Activated T-helper 17 cell treated with anti-CD3 and anti-CD28 coated beads, Interleukin-2, amount 50 U/mL, for 72 hours (primary cell): ENCODE measurements around the gene TCEA2. TPM values are rescaled to one million over a fixed set of nuclear protein-coding genes. Genes with fewer than 3 reads are reported as not detected.

ENCODE experiments used
- ATAC-seq: fragments of 150-1000 bp; cut with Tn5 transposase; replicated peaks from 2 replicates; pipeline ENCODE4 v1.10.0; 2021; ENCODE audit warnings: mild to moderate bottlenecking, moderate library complexity
- H3K27ac Mint-ChIP-seq: one replicate; pipeline ENCODE4 v1.8.0; 2022; ENCODE audit warnings: mixed read lengths
- H3K27me3 Mint-ChIP-seq: one replicate; pipeline ENCODE4 v1.8.0; 2022; ENCODE audit warnings: mixed read lengths
- H3K36me3 Mint-ChIP-seq: one replicate; pipeline ENCODE4 v1.8.0; 2022; ENCODE audit warnings: low read depth, mild to moderate bottlenecking, mixed read lengths
- H3K4me1 Mint-ChIP-seq: one replicate; pipeline ENCODE4 v1.8.0; 2022; ENCODE audit warnings: mixed read lengths
- H3K4me3 Mint-ChIP-seq: one replicate; pipeline ENCODE4 v1.8.0; 2022; ENCODE audit warnings: mild to moderate bottlenecking, mixed read lengths
- H3K9me3 Mint-ChIP-seq: one replicate; pipeline ENCODE4 v1.8.0; 2022; ENCODE audit warnings: mixed read lengths
- total RNA-seq, 2 donors: library from RNA; stranded (reverse); gene quantifications; one replicate each; pipeline ENCODE4 v1.2.3, GENCODE V29; 2022

TCEA2 gene
- total RNA-seq, 2 donors from 2014 or later = 52.0 to 79.9 TPM

- no peaks in the 10 kb centered on the region for H3K27me3 Mint-ChIP-seq
- no peaks in the 10 kb centered on the region for H3K9me3 Mint-ChIP-seq
- no peak overlapping the region for H3K4me3 Mint-ChIP-seq
- peaks cover 23% of the 10 kb centered on the region for H3K36me3 Mint-ChIP-seq
- H3K4me1 Mint-ChIP-seq = peaks cover 6% of the 10 kb centered on the region
- no peak for ATAC-seq
- H3K27ac Mint-ChIP-seq = peak overlapping the region; percentile 30
These were observed 9.6 kb downstream of the TCEA2 start for GRCh38 chr20:64072498-64073063.

GRCh38 chr20:64073476-64074183 lies 10.6 kb downstream of the TCEA2 start:
- Mint-ChIP-seq H3K4me3 (no peak overlapping the region), H3K27me3 (no peaks in the 10 kb centered on the region), H3K4me1 (no peaks in the 10 kb centered on the region), H3K9me3 (no peaks in the 10 kb centered on the region), H3K27ac (no peak overlapping the region), H3K36me3 (peaks cover 29% of the 10 kb centered on the region)
- no peak for ATAC-seq

DNA sequence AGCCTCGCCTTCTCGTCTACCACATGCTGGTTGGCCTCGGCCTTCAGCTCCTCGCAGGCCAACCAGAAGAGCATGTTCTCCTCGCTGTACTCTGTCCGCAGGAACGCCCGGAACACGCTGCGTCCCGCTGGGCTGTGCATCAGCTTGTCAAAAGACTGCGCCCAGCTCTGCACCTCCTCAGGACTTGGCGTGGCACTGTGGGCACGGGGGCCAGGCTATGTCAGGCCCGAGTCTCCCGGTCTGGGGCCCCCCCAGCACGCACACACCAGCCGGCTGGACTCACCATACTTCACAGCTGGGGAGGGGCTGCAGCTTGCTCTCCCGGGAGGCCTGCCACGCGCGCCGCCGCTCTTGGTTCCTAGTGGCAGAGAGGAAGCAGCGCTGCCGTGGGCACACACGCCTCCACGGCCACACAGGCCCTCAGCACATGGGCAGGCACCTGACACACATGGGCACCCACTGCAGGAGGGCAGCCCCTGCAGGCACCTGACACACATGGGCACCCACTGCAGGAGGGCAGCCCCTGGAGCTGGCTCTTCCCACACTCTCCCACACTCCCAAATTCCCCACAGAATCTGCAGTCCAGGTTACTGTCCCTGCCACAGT lies 11.3 kb downstream of the TCEA2 start:
- Mint-ChIP-seq H3K36me3 (peaks cover 29% of the 10 kb centered on the region), H3K27me3 (no peaks in the 10 kb centered on the region), H3K4me1 (no peaks in the 10 kb centered on the region), H3K27ac (no peak overlapping the region), H3K9me3 (no peaks in the 10 kb centered on the region), H3K4me3 (no peak overlapping the region)
- no peak for ATAC-seq

GRCh38 chr20:64074963-64075362 lies 12.0 kb downstream of the TCEA2 start:
- no peak overlapping the region for H3K4me3 Mint-ChIP-seq
- ATAC-seq = no peak
- no peak overlapping the region for H3K27ac Mint-ChIP-seq
- no peaks in the 10 kb centered on the region for H3K27me3 Mint-ChIP-seq
- H3K9me3 Mint-ChIP-seq = no peaks in the 10 kb centered on the region
- H3K36me3 Mint-ChIP-seq = peaks cover 29% of the 10 kb centered on the region
- no peaks in the 10 kb centered on the region for H3K4me1 Mint-ChIP-seq

DNA sequence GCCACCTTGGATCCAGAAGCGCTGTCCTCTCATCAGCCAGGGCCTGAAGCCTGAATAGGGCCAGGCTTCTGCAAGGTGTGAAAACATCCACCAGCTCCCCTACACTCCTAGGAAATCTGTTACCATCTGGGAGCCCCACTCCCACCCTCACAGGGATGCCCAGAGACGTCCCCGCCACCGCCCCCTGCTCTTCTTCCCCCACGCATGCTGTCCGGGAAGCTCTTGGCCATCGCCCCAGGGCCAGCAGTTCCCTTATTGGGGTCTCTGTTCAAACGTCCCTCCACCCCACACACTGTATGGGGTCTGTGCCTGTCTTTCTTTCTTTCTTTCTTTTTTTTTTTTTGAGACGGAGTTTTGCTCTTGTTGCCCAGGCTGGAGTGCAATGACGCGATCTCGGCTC lies 12.6 kb downstream of the TCEA2 start:
- no peaks in the 10 kb centered on the region for H3K27me3 Mint-ChIP-seq
- no peaks in the 10 kb centered on the region for H3K4me1 Mint-ChIP-seq
- H3K36me3 Mint-ChIP-seq = peaks cover 29% of the 10 kb centered on the region
- H3K9me3 Mint-ChIP-seq = no peaks in the 10 kb centered on the region
- H3K27ac Mint-ChIP-seq = peak overlapping the region; percentile 17
- no peak overlapping the region for H3K4me3 Mint-ChIP-seq
- ATAC-seq = no peak

DNA sequence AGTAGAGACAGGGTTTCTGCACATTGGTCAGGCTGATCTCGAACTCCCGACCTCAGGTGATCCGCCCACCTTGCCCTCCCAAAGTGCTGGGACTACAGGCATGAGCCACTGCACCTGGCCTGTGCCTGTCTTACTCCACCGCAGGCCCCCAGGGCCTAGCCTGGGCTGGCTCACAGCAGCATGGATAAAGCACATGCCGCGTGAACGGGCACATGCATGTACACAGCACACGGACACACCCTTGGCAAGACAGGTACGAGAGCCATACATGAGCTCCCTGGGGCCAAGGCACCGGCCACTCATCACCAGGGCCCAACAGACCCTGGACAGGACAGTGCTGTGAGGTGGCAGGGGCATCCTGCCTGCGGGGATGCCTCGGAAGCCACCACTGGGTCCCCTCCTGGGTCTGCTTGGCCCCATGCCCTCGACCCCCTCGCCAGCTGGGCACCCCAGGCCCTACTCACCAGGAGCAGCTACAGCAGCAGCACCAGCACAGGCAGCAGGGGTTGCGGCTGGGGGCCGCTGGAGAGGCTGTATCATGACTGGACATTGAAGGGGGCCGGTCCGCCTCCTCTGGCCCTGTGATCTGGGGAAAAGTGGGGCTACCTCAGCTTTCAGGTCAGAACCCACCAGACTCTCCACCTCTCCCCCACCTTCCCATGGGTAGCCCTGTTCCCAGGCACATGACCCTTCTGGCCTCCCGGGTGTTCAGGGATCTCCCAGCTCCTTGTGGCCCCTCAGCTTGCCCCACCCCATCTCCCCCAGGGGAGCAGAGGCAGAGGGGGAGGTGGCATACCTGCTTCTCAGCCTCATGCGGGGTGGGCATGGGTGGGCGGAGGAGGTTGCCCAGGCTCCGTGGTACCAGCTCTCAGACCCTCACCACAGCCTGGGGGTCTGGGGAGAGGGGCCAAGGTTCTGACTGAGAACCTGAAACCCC lies 13.3 kb downstream of the TCEA2 start:
- no peak for ATAC-seq
- Mint-ChIP-seq H3K4me1 (no peaks in the 10 kb centered on the region), H3K9me3 (no peaks in the 10 kb centered on the region), H3K4me3 (peak overlapping the region; percentile 91), H3K27me3 (no peaks in the 10 kb centered on the region), H3K36me3 (peaks cover 29% of the 10 kb centered on the region), H3K27ac (peak overlapping the region; percentile 87)

DNA sequence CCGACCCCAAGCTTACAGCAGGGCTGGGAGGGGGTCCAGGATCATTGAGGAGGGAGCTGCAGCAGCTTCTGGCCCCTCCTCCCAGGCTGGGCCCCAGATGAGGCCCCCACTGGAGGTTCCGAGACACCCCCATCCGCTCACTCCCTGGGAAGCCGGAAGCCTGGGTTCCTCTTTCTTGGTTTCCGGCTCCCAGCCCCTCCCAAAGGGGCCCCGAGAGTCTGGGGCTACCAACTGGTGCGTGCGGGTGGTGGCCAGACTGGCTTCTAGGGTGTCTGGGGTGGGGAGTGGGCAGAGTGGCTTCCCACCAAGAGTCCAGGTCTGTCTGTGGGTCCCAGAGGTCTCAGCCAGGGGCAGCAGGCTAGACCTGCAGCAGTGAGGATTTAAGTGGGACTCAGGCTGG lies 14.1 kb downstream of the TCEA2 start:
- peaks cover 29% of the 10 kb centered on the region for H3K36me3 Mint-ChIP-seq

GRCh38 chr20:64077541-64077875 lies 14.5 kb downstream of the TCEA2 start:
- H3K4me3 Mint-ChIP-seq = peak overlapping the region; percentile 91
- no peaks in the 10 kb centered on the region for H3K4me1 Mint-ChIP-seq
- ATAC-seq = no peak
- H3K36me3 Mint-ChIP-seq = peaks cover 29% of the 10 kb centered on the region
- no peaks in the 10 kb centered on the region for H3K9me3 Mint-ChIP-seq
- peak overlapping the region; percentile 87 for H3K27ac Mint-ChIP-seq
- no peaks in the 10 kb centered on the region for H3K27me3 Mint-ChIP-seq

More for the DNA sequence above, 14.1 kb downstream of the TCEA2 start:
- no peaks in the 10 kb centered on the region for H3K4me1 Mint-ChIP-seq
- H3K27me3 Mint-ChIP-seq = no peaks in the 10 kb centered on the region
- ATAC-seq = peak; percentile 28
- peak overlapping the region; percentile 91 for H3K4me3 Mint-ChIP-seq
- H3K9me3 Mint-ChIP-seq = no peaks in the 10 kb centered on the region
- H3K27ac Mint-ChIP-seq = peak overlapping the region; percentile 87

DNA sequence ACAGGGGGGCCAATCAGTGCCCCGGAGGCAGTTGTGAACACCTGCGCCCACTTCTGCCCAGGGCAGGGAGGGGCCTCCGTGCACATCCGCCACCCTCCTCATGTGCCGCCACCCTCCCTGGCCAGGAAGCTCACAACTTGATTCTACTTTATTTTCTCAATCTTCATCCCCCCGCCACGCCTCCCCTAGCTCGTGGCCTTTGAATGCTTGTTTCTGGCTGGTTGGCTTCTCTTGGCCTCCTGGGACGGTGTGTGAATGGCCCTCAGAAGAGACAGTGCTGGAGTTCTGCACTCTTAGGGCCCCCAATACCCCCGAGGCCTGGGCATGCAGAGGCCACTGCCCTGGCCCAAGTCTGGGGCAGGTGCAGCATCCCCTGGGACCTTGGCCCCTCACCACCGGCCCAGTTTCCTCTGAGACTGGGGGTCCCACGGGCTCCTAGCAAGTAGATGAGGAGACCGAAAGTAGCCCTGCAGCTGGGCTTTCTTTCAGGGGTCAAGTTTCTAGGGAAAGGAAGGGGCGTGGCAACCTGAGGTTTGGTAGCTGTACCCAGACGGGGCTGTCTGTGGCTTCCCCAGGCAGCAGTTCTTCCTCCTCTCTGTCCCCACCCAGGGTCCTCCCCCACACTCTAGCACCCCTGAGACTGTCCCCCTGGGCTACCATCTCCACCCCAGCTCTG lies 15.0 kb downstream of the TCEA2 start:
- peak overlapping the region; percentile 91 for H3K4me3 Mint-ChIP-seq
- no peaks in the 10 kb centered on the region for H3K27me3 Mint-ChIP-seq
- no peaks in the 10 kb centered on the region for H3K9me3 Mint-ChIP-seq
- peaks cover 27% of the 10 kb centered on the region for H3K36me3 Mint-ChIP-seq
- ATAC-seq = peak; percentile 38
- H3K4me1 Mint-ChIP-seq = no peaks in the 10 kb centered on the region
- H3K27ac Mint-ChIP-seq = peak overlapping the region; percentile 87

GRCh38 chr20:64078934-64079272 lies 15.9 kb downstream of the TCEA2 start:
- Mint-ChIP-seq H3K27ac (peak overlapping the region; percentile 87), H3K4me3 (peak overlapping the region; percentile 91), H3K27me3 (no peaks in the 10 kb centered on the region), H3K9me3 (no peaks in the 10 kb centered on the region), H3K36me3 (peaks cover 20% of the 10 kb centered on the region), H3K4me1 (no peaks in the 10 kb centered on the region)
- no peak for ATAC-seq

DNA sequence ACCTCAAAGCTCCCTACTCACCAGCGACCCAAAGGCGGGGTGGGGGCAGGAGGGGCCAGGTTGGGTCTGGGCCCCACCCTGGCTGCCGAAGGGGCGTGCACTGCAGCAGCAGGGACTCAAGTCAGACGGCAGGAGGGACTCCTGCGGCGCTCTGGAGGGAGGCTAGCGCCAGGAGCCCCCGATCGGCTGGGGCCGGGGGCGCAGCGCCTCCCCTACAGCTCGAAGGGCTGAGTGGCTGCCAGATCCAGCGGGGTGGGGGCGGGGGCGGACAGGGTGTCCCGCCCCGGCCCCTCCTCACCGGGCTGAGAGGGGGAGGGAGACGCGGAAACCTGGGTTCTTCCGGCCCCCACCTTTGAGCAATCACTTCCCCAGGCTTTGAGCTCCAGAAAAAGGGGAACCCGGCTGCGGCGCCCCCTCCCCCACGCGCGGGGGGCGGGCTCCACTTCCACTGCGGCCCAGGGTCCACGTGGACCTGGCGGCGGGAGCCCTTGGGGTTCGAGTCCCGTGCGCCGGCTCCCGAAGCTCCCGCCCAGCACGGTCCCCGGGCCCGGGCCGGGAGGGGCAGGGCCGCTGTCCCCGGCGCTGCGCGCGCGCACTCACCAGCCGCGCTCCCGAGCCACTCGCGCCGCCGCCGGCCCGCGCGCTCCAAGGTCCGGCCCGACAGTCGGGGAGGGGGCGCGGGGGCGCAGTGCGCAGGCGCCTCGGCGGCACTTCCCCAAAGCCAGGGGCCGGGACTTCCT lies 16.4 kb downstream of the TCEA2 start, which contains the start of gene RGS19:
Gene RGS19 (minus strand): TSS at position 246 of the 740 bp plus-strand sequence. CDS start 2,632 bp downstream, outside the sequence.
- peak within 1 kb of the TSS; percentile 91 for H3K4me3 Mint-ChIP-seq
- H3K4me1 Mint-ChIP-seq = no peaks in the 10 kb centered on the region
- ATAC-seq = peak; percentile 63
- H3K9me3 Mint-ChIP-seq = no peaks in the 10 kb centered on the region
- peak within 1 kb of the TSS; percentile 87 for H3K27ac Mint-ChIP-seq
- H3K36me3 Mint-ChIP-seq = peaks cover 15% of the 10 kb centered on the region
- peaks cover 3% of the 10 kb centered on the region for H3K27me3 Mint-ChIP-seq

- Mint-ChIP-seq H3K27me3 (peaks cover 3% of the 10 kb centered on the region), H3K27ac (peak within 1 kb of the TSS; percentile 87), H3K4me1 (no peaks in the 10 kb centered on the region), H3K36me3 (peaks cover 14% of the 10 kb centered on the region), H3K9me3 (no peaks in the 10 kb centered on the region), H3K4me3 (peak within 1 kb of the TSS; percentile 91)
- ATAC-seq = no peak
These were observed 17.2 kb downstream of the TCEA2 start, which contains the start of gene OPRL1 for GRCh38 chr20:64080013-64080812. TSS of gene OPRL1 (plus strand) at chr20:64080082. CDS start at chr20:64092721, 12,639 bp downstream.
